Measurements from ENCODE around the gene GATA3. TPM values are rescaled to one million over a fixed set of nuclear protein-coding genes. Genes with fewer than 3 reads are reported as not detected.

Gene GATA3
- total and polyA plus RNA-seq, 7 donors: 1.2 to 2.1 TPM; not detected in 5

- intact Hi-C loops (cut with DNase I): no loop called here
- Histone ChIP-seq H3K4me3 (peak overlapping the region in 2 of 4 donors; percentile 15 to 32), H3K4me1 (peaks cover 0 to 42% (median 35%) of the 10 kb centered on the region in 4 donors), H3K27me3 (peaks cover 78 to 100% (median 97%) of the 10 kb centered on the region in 3 donors), H3K9me3 (no peaks in the 10 kb centered on the region), H3K27ac (no peak overlapping the region), H3K36me3 (no peaks in the 10 kb centered on the region)
- WGBS, 2 donors: 2% methylated on average over 32 of the region's 32 CpGs
- DNase-seq: peak; percentile 24
- TF ChIP-seq EP300 (IDR thresholded peaks at IDR 0.05): no peak
- no peak for TF ChIP-seq POLR2AphosphoS5 (IDR thresholded peaks at IDR 0.05)
- TF ChIP-seq POLR2A (IDR thresholded peaks at IDR 0.05): no peak
- TF ChIP-seq CTCF (IDR thresholded peaks at IDR 0.05): no peak
Observed at GRCh38 chr10:8044908-8045725, 9.4 kb upstream of the GATA3 start.

- DNase-seq: no peak
- no peak for TF ChIP-seq CTCF (IDR thresholded peaks at IDR 0.05)
- TF ChIP-seq POLR2A (IDR thresholded peaks at IDR 0.05): no peak
- TF ChIP-seq EP300 (IDR thresholded peaks at IDR 0.05): no peak
- TF ChIP-seq POLR2AphosphoS5 (IDR thresholded peaks at IDR 0.05): no peak
- intact Hi-C loops (cut with DNase I): no loop called here
- Histone ChIP-seq H3K4me3 (no peak overlapping the region), H3K36me3 (no peaks in the 10 kb centered on the region), H3K9me3 (no peaks in the 10 kb centered on the region), H3K27ac (no peak overlapping the region), H3K27me3 (peaks cover 86 to 100% (median 97%) of the 10 kb centered on the region in 3 donors), H3K4me1 (peaks cover 0 to 50% (median 43%) of the 10 kb centered on the region in 4 donors)
- 7 to 9% methylated on average over 17 of the region's 17 CpGs for WGBS, 2 donors
Observed at GRCh38 chr10:8045726-8046494, 8.6 kb upstream of the GATA3 start.

GRCh38 chr10:8047452-8048280 lies 6.8 kb upstream of the GATA3 start:
- Histone ChIP-seq H3K9me3 (no peaks in the 10 kb centered on the region), H3K36me3 (no peaks in the 10 kb centered on the region), H3K4me1 (peaks cover 0 to 67% (median 61%) of the 10 kb centered on the region in 4 donors), H3K27ac (no peak overlapping the region), H3K4me3 (no peak overlapping the region), H3K27me3 (peaks cover 93 to 100% (median 97%) of the 10 kb centered on the region in 3 donors)
- no peak for DNase-seq
- TF ChIP-seq EP300 (IDR thresholded peaks at IDR 0.05) (no peak), POLR2AphosphoS5 (IDR thresholded peaks at IDR 0.05) (no peak), CTCF (IDR thresholded peaks at IDR 0.05) (no peak), POLR2A (IDR thresholded peaks at IDR 0.05) (no peak)
- intact Hi-C loops (cut with DNase I): no loop called here
- 4 to 9% methylated on average over 30 of the region's 30 CpGs for WGBS, 2 donors

- Histone ChIP-seq H3K4me3 (no peak overlapping the region), H3K27ac (no peak overlapping the region), H3K4me1 (peaks cover 0 to 69% (median 64%) of the 10 kb centered on the region in 4 donors), H3K9me3 (no peaks in the 10 kb centered on the region), H3K36me3 (no peaks in the 10 kb centered on the region), H3K27me3 (peaks cover 95 to 100% (median 97%) of the 10 kb centered on the region in 3 donors)
- DNase-seq: no peak
- TF ChIP-seq POLR2A (IDR thresholded peaks at IDR 0.05) (no peak), CTCF (IDR thresholded peaks at IDR 0.05) (no peak), EP300 (IDR thresholded peaks at IDR 0.05) (no peak), POLR2AphosphoS5 (IDR thresholded peaks at IDR 0.05) (no peak)
- intact Hi-C loops (cut with DNase I): no loop called here
- WGBS, 2 donors: 5 to 9% methylated on average over 29 of the region's 29 CpGs
Observed at GRCh38 chr10:8048281-8049008, 6.0 kb upstream of the GATA3 start.
